MM.1S (cell line): ENCODE results near the gene PKD2L2.
"Not testable (repeated sequence)": the region's sequence is repeated elsewhere in the genome, so short reads cannot be mapped to it uniquely, and the experiment has no call there.

Experiments
- DNase-seq: peaks from one replicate; pipeline ENCODE4 v3.0.0-alpha.2; 2015
- H2AFZ ChIP-seq: fragments of 300-600 bp; sonication (generic); 2 replicates; pipeline ENCODE4 v1.6.0; 2016; ENCODE audit warnings: antibody characterized with exemption, low read length
- H3F3A ChIP-seq: fragments of 300-600 bp; sonication (generic); 2 replicates; pipeline ENCODE4 v1.6.1; 2016; ENCODE audit warnings: mild to moderate bottlenecking, antibody characterized with exemption, low read length, moderate library complexity, mixed read lengths; ENCODE audit not compliant: insufficient read depth
- H3K27ac ChIP-seq: fragments of 300-600 bp; sonication (generic); 2 replicates; pipeline ENCODE4 v1.5.1; 2016; ENCODE audit warnings: mild to moderate bottlenecking, low read length
- H3K27me3 ChIP-seq: fragments of 300-600 bp; sonication (generic); replicated peaks from 2 replicates; pipeline ENCODE4 v1.6.0; 2016; ENCODE audit warnings: low read length; ENCODE audit not compliant: insufficient read depth
- H3K36me3 ChIP-seq: fragments of 300-600 bp; sonication (generic); replicated peaks from 2 replicates; pipeline ENCODE4 v1.6.1; 2016; ENCODE audit warnings: mild to moderate bottlenecking, low read length, mixed read lengths; ENCODE audit not compliant: insufficient read depth
- H3K4me1 ChIP-seq: fragments of 300-600 bp; sonication (generic); 2 replicates; pipeline ENCODE4 v1.6.1; 2016; ENCODE audit warnings: low read length, mixed read lengths
- H3K4me2 ChIP-seq: fragments of 300-600 bp; sonication (generic); 2 replicates; pipeline ENCODE4 v1.6.0; 2016; ENCODE audit warnings: low read depth, low read length
- H3K4me3 ChIP-seq: fragments of 300-600 bp; sonication (generic); 2 replicates; pipeline ENCODE4 v1.5.1; 2016; ENCODE audit warnings: low read length, mixed read lengths
- H3K79me2 ChIP-seq: fragments of 300-600 bp; sonication (generic); 2 replicates; pipeline ENCODE4 v1.6.1; 2016; ENCODE audit warnings: mixed run types, low read length, mixed read lengths
- H3K9ac ChIP-seq: fragments of 300-600 bp; sonication (generic); 2 replicates; pipeline ENCODE4 v1.6.1; 2016; ENCODE audit warnings: low read length, mixed read lengths
- H3K9me2 ChIP-seq: fragments of 300-600 bp; sonication (generic); replicated peaks from 2 replicates; pipeline ENCODE4 v1.6.1; 2016; ENCODE audit warnings: mild to moderate bottlenecking, low read length, mixed read lengths; ENCODE audit not compliant: insufficient read depth
- H3K9me3 ChIP-seq: fragments of 300-600 bp; sonication (generic); replicated peaks from 2 replicates; pipeline ENCODE4 v1.6.1; 2016; ENCODE audit warnings: mild to moderate bottlenecking, low read length, mixed read lengths; ENCODE audit not compliant: insufficient read depth
- H4K20me1 ChIP-seq: fragments of 300-600 bp; sonication (generic); 2 replicates; pipeline ENCODE4 v1.6.1; 2016; ENCODE audit warnings: mild to moderate bottlenecking, low read length, moderate library complexity, mixed read lengths; ENCODE audit not compliant: insufficient read depth
- EZH2 ChIP-seq: fragments of 300-600 bp; sonication (generic); optimal IDR thresholded peaks from 2 replicates; pipeline ENCODE3; 2017; ENCODE audit warnings: low read depth, mild to moderate bottlenecking, antibody characterized with exemption, low read length, mixed read lengths
- EZH2phosphoT487 ChIP-seq: fragments of 300-600 bp; sonication (generic); IDR thresholded peaks from 2 replicates; pipeline ENCODE4 v1.6.1; 2018; ENCODE audit warnings: antibody characterized with exemption, low read length
- TF ChIP-seq, protein P1 (sequence below): fragments of 300-600 bp; sonication (generic); IDR thresholded peaks from 2 replicates; pipeline ENCODE4 v1.5.1; 2016; ENCODE audit warnings: antibody characterized with exemption, low read length, mixed read lengths

The PKD2L2 gene

DNA sequence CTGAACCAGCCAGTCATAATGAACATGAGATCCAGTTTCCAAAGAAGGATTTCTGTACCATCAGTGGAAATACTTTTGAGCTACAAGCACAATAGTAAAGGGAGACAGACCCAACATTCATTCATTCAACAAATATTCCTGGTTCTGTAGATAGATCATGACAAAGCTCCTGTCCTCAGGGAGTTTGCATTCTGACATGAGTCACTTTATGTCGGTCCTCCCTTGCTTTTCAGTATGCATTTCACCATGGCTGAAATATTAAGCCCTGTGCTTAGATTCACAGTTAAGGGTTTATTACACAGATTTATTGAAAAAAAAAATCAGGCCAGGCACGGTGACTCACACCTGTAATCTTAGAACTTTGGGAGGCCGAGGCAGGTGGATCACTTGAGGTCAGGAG, 27.0 kb upstream of the PKD2L2 start:
- no peak overlapping the region for H3K27ac ChIP-seq
- peaks cover 29% of the 10 kb centered on the region for H3K27me3 ChIP-seq
- no peak for DNase-seq
- no peak overlapping the region for H3K4me3 ChIP-seq
- TF ChIP-seq, protein P1, sequence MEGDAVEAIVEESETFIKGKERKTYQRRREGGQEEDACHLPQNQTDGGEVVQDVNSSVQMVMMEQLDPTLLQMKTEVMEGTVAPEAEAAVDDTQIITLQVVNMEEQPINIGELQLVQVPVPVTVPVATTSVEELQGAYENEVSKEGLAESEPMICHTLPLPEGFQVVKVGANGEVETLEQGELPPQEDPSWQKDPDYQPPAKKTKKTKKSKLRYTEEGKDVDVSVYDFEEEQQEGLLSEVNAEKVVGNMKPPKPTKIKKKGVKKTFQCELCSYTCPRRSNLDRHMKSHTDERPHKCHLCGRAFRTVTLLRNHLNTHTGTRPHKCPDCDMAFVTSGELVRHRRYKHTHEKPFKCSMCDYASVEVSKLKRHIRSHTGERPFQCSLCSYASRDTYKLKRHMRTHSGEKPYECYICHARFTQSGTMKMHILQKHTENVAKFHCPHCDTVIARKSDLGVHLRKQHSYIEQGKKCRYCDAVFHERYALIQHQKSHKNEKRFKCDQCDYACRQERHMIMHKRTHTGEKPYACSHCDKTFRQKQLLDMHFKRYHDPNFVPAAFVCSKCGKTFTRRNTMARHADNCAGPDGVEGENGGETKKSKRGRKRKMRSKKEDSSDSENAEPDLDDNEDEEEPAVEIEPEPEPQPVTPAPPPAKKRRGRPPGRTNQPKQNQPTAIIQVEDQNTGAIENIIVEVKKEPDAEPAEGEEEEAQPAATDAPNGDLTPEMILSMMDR, result no peak
- H3K79me2 ChIP-seq, result no peaks in the 10 kb centered on the region
- H3K36me3 ChIP-seq, result no peaks in the 10 kb centered on the region
- H3K9me2 ChIP-seq, result no peaks in the 10 kb centered on the region
- H3K4me2 ChIP-seq, result no peak overlapping the region
- H3F3A ChIP-seq, result no peaks in the 10 kb centered on the region
- peaks cover 13% of the 10 kb centered on the region for H3K4me1 ChIP-seq
- no peaks in the 10 kb centered on the region for H3K9me3 ChIP-seq
- no peak overlapping the region for H3K9ac ChIP-seq
- H4K20me1 ChIP-seq, result 0 out of 2 replicates have a peak, but pooled peaks cover 2% of the 10 kb centered on the region
- H2AFZ ChIP-seq, result no peak overlapping the region

DNA sequence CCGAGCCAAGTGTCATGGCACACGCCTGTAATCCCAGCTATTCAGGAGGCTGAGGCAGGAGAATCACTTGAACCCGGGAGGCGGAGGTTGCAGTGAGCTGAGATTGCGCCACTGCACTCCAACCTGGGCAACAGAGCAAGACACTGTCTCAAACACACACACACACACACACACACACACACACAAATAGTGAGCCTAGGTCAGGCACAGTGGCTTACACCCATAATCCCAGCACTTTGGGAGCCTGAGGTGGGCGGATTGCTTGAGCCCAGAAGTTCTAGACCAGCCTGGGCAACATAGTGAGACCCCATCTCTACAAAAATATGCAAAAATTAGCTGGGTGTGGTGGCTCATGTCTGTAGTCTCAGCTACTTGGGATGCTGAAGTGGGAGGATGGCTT, 25.6 kb upstream of the PKD2L2 start:
- H3K79me2 ChIP-seq, H3K4me1 ChIP-seq, H3K9me3 ChIP-seq, H3K4me3 ChIP-seq, DNase-seq, H3K27ac ChIP-seq, H3F3A ChIP-seq, H4K20me1 ChIP-seq, H3K9ac ChIP-seq, H2AFZ ChIP-seq, H3K36me3 ChIP-seq, H3K4me2 ChIP-seq, H3K9me2 ChIP-seq: not testable (repeated sequence)
- peaks cover 22% of the 10 kb centered on the region for H3K27me3 ChIP-seq

DNA sequence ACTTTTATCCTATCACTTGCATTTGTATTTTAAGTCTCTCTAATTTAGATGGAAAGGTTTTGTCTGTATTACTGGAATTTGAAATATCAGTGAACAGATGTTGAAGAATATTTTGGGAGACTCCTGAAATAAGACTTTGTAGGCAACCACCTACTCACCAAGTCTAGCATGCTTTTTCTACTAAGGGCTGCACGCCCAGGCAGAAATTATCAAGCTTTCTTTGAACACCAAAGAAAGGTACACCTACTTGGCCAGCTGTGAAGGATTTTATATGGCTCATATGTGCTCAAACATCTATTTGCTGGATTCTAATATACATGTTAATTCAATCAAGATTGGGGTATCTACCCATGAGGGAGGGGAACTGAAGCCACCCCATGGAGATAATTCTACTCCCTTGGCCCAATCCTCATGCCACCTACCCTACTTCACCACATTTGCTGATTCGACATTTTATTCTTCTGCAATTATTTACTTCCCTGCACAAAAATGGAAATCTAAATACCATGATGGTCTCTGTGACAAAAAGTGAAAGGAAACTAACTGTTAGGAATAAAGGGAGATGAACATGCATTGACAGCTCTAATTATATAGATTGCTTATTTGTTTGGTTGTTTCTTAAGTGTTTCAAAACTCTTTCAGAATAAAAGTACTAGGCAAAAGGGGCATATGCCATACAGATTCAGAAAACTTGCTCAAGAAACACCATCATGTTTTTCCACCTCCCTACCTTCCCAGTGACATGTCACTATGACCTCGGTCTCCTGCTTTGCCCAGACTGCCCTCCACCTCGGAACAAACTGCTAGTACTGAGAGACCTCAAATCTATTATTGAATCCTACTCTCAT, 22.5 kb upstream of the PKD2L2 start:
- Histone ChIP-seq H3K27me3 (no peaks in the 10 kb centered on the region), H3K36me3 (no peaks in the 10 kb centered on the region), H3F3A (no peaks in the 10 kb centered on the region), H3K4me2 (no peak overlapping the region), H3K79me2 (no peaks in the 10 kb centered on the region), H4K20me1 (no peaks in the 10 kb centered on the region), H3K27ac (no peak overlapping the region), H3K9me2 (no peaks in the 10 kb centered on the region), H3K9ac (no peak overlapping the region), H3K4me3 (no peak overlapping the region), H3K4me1 (no peaks in the 10 kb centered on the region), H3K9me3 (no peaks in the 10 kb centered on the region), H2AFZ (no peak overlapping the region)
- TF ChIP-seq EZH2 (no peak), EZH2phosphoT487 (no peak)
- TF ChIP-seq, protein P1, result no peak
- no peak for DNase-seq

DNA sequence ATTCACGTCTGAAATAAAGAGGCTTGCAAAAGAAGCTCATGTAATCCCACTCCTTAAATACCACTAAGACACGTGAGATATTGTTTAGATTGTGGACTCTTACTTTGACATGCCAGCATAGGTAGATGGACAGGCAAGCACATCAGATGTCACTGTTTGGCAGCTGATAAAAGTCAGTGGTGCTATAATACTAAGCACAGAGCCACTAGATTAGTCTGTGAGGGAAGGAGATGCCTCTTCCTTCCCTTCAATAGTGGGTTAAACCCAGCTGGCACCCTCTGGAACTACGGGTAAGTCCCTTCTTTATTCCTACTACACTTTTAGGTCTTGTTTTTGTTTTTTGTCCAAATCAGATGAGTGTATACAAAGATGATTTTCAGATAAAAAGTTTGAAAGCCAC, 21.6 kb upstream of the PKD2L2 start, which contains the start of gene MYOT:
Gene MYOT, plus strand, starts transcription at position 197 of the 400 bp plus-strand sequence. CDS start 2,792 bp downstream, outside the sequence.
- Histone ChIP-seq H3K79me2 (no peaks in the 10 kb centered on the region), H3K27me3 (no peaks in the 10 kb centered on the region), H3K4me2 (no peak within 1 kb of the TSS), H4K20me1 (no peaks in the 10 kb centered on the region), H3F3A (no peaks in the 10 kb centered on the region), H3K4me1 (no peaks in the 10 kb centered on the region), H3K4me3 (no peak within 1 kb of the TSS), H2AFZ (no peak within 1 kb of the TSS), H3K9me3 (no peaks in the 10 kb centered on the region), H3K9ac (no peak within 1 kb of the TSS), H3K27ac (no peak within 1 kb of the TSS), H3K36me3 (no peaks in the 10 kb centered on the region), H3K9me2 (no peaks in the 10 kb centered on the region)
- DNase-seq, result no peak
- TF ChIP-seq EZH2phosphoT487 (no peak), EZH2 (no peak)
- TF ChIP-seq, protein P1, result no peak
